ENCODE measurements around the gene BCAS1.

BCAS1 gene

DNA sequence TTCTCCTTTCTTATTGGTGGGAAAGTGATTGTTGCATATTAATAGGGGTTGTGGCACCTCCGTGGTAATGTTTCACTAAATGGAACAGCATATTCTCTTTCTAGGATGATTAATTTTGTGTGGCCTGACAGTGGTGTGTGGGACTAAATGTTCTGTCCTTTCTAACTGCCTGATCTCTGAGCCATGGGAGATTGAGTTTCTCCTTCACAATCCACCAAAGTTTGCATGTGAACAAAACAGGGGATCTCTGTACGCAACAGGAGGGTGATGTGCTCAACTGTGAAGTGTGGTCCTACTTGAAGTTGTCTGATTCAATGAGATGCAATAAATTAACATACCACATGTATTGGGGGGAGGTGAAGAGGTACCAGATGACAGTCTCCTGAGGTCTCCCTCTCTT is 19.3 kb downstream of the BCAS1 start:
- FAIRE-seq (no peak), DNase-seq (ENCODE audit: insufficient read length, low spot score) (no peak)
- TF ChIP-seq, protein P1, sequence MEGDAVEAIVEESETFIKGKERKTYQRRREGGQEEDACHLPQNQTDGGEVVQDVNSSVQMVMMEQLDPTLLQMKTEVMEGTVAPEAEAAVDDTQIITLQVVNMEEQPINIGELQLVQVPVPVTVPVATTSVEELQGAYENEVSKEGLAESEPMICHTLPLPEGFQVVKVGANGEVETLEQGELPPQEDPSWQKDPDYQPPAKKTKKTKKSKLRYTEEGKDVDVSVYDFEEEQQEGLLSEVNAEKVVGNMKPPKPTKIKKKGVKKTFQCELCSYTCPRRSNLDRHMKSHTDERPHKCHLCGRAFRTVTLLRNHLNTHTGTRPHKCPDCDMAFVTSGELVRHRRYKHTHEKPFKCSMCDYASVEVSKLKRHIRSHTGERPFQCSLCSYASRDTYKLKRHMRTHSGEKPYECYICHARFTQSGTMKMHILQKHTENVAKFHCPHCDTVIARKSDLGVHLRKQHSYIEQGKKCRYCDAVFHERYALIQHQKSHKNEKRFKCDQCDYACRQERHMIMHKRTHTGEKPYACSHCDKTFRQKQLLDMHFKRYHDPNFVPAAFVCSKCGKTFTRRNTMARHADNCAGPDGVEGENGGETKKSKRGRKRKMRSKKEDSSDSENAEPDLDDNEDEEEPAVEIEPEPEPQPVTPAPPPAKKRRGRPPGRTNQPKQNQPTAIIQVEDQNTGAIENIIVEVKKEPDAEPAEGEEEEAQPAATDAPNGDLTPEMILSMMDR (IDR thresholded peaks at IDR 0.05; ENCODE audit: insufficient read depth, missing control alignments): no peak

DNA sequence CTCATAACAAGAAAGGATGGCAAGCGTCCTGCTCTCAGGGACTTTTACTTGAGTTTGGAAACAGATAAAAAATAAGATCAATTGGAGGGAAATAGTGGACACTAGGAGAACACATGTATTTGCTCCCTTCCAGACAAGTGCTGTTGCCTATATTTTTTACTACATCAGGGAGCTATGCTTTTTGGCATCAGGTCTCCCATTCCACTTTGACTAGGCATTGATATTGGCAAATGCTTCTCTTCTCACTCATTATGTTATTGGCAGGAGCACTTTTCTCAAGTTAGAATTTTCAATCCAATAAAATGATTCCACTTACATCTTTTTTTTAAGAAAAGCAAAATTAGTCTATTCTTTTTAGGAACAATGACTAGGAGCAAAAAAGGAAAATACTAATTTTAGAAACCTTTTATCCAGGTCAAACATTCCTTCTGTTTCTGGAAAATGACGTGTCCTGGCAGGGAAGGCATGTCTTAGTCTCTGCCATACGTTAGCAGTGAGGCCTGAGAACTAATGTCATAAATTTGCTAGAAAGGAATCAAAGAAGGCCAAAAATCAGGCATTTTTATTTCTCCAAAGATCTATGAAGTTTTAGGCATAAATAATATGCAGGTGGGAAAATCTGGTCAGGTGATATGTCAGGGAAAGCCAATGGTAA is 21.4 kb downstream of the BCAS1 start:
- FAIRE-seq (no peak), DNase-seq (ENCODE audit: insufficient read length, low spot score) (no peak)
- TF ChIP-seq, protein P1 (IDR thresholded peaks at IDR 0.05; ENCODE audit: insufficient read depth, missing control alignments): no peak

DNA sequence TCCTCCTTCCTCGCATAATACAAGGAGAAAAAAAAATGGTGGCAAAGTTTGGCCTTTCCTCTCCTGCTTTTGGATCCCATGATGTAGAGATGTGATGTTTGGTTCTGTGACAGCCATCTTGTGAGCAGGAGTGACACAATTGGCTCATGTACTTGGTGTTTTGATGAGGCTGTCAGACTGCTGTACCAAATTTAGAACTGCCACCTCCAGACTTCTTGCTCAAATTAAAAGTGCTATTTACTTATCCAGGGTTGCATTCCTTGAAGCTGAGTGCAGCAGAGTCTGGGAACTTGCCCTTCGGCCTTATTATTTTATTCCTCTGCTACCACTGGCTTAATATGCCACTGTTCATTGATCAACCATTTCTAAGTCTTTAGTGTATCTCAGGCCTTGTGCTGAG is 21.9 kb downstream of the BCAS1 start:
- FAIRE-seq: no peak
- DNase-seq (ENCODE audit: insufficient read length, low spot score): no peak
- TF ChIP-seq, protein P1 (IDR thresholded peaks at IDR 0.05; ENCODE audit: insufficient read depth, missing control alignments): no peak

DNA sequence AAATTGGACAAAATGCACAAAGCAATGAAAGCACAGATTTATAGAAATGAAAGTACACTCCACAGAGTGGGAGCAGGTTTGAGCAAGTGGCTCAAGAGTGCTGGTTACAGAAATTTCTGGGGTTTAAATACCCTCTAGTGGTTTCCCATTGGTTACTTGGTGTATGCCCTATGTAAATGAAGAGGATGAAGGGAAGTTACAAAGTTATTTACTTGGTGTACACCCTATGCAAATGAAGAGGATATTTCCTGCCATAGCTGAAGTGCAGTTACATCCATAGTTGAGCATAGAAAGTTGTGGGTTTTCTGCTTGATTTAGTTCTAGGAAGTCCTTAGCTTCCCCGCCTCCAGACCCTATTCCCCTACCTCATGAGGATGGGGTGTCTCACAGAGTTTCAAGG is 22.7 kb downstream of the BCAS1 start:
- FAIRE-seq (no peak), DNase-seq (ENCODE audit: insufficient read length, low spot score) (no peak)
- TF ChIP-seq, protein P1 (IDR thresholded peaks at IDR 0.05; ENCODE audit: insufficient read depth, missing control alignments): no peak

DNA sequence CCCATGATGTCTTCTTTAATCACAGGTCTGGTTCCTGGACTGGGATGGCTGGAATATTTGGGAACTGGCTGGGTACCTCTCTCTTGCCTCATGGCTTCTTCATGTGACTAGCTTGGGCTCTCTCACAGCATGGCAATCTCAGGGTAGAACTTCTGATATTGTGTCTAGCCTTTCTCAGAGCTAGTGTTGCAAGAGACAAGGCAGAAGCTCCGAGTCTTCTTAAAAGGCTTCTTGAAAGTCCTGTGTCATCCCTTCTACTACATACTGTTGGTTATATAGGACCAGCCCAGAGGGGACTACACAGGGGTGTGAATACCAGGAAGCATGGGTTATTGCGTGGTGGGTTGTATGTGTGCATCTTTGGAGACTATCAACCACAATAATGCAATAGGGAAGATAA is 23.3 kb downstream of the BCAS1 start:
- TF ChIP-seq, protein P1 (IDR thresholded peaks at IDR 0.05; ENCODE audit: insufficient read depth, missing control alignments): no peak
- no peak for DNase-seq (ENCODE audit: insufficient read length, low spot score)
- FAIRE-seq: no peak

DNA sequence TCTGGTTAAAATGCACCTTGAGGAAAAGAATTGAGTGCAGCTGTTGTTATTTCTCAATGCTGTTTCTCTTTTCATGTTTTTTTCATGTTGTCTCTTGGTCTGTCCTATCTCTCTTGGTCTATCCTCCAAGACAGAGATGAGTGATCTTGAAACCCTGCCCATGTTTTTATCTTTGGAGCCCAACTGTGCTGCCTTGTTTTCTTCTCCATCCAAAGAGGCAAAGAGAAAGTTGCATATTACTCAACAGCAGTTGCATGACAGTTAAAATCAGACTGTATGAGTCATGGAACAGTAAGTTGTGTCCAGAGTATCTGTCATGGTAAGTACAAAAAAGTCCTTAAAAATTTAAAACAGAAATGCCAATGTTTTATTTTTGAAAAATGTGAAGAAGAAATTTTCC is 26.2 kb downstream of the BCAS1 start:
- TF ChIP-seq, protein P1 (IDR thresholded peaks at IDR 0.05; ENCODE audit: insufficient read depth, missing control alignments): no peak
- FAIRE-seq (no peak), DNase-seq (ENCODE audit: insufficient read length, low spot score) (no peak)

DNA sequence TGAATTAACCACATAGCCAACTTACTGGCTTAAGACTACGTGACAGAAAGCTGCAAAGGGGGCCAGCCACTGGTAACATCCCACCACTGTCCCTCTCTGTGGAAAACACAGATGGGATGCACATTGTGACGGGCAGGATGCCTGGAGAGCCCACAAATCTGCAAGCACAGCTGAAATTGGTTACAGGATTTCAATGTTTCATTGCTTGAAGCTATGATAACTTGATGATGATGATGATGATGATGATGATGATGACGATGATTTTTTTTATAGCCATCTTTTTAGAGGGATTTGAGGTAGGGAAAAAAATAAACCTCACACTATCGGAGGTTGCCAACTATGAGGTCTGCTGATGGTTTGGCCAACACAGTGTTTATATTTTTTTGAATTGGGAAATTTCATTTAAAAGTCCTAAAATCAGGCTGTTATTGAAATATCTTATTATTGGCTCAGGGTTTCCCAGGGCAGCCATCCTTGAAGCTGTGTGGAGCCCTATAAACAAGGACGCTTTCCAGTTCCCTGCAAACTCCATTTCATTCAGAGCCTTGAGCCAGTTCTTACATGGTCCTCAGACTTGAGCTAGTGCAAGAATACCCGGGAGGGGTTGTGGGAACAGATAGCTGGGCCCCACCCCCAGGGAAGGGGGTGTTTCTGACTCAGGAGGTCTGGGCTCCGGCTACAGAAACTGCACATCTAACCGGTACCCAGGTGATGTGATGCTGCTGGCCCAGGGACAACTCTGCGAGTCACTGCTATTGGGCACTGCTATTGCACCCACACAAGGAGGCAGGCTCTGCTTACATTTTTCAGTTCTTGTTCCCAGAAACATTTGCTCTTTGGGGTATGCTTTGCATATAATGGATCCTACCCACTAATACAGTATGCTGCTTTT is 27.1 kb downstream of the BCAS1 start:
- TF ChIP-seq, protein P1 (IDR thresholded peaks at IDR 0.05; ENCODE audit: insufficient read depth, missing control alignments): no peak
- no peak for FAIRE-seq
- no peak for DNase-seq (ENCODE audit: insufficient read length, low spot score)
